ENCODE measurements around the gene KRT5. TPM values are rescaled to one million over a fixed set of nuclear protein-coding genes. Genes with fewer than 3 reads are reported as not detected.

The KRT5 gene
- total and polyA plus RNA-seq, 9 donors = 0.25 to 16.1 (median 1.4) TPM; not detected in 1

DNA sequence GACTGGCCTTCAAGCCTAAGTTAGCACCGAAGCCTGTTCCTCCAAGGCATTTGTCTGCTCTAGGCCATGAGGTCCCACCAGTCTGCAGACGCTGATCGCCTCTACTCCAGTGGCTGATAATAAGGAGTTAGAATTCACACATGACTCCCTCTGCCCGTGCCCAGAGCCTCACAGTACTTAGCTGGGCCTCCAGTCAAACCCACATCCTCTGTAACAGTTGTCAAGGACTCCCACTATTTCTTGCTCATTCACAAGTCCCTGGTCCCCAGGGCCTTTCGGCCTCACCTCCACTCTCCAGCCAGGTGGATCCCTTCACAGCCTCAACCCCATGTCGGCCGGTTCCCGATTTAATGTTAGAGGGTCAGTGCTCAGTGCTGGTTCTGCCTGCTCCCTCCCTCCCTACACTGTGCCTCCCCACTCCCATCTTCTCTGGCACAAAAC lies 6.3 kb upstream of the KRT5 start:
- Histone ChIP-seq H3K27me3 (no peaks in the 10 kb centered on the region), H3K36me3 (no peaks in the 10 kb centered on the region), H3K4me3 (no peak overlapping the region), H3K9me3 (no peaks in the 10 kb centered on the region), H3K4me1 (ENCODE audit: insufficient read depth) (no peaks in the 10 kb centered on the region), H3K27ac (no peak overlapping the region)
- WGBS, 3 donors = 40 to 51% (median 47%) methylated on average over 8 of the region's 8 CpGs
- intact Hi-C loops (cut with DNase I) = no loop called here
- no peak for DNase-seq
- TF ChIP-seq EP300 (IDR thresholded peaks at IDR 0.05) (no peak), POLR2A (IDR thresholded peaks at IDR 0.05) (no peak)
- TF ChIP-seq, protein P1, sequence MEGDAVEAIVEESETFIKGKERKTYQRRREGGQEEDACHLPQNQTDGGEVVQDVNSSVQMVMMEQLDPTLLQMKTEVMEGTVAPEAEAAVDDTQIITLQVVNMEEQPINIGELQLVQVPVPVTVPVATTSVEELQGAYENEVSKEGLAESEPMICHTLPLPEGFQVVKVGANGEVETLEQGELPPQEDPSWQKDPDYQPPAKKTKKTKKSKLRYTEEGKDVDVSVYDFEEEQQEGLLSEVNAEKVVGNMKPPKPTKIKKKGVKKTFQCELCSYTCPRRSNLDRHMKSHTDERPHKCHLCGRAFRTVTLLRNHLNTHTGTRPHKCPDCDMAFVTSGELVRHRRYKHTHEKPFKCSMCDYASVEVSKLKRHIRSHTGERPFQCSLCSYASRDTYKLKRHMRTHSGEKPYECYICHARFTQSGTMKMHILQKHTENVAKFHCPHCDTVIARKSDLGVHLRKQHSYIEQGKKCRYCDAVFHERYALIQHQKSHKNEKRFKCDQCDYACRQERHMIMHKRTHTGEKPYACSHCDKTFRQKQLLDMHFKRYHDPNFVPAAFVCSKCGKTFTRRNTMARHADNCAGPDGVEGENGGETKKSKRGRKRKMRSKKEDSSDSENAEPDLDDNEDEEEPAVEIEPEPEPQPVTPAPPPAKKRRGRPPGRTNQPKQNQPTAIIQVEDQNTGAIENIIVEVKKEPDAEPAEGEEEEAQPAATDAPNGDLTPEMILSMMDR (IDR thresholded peaks at IDR 0.05) = no peak

DNA sequence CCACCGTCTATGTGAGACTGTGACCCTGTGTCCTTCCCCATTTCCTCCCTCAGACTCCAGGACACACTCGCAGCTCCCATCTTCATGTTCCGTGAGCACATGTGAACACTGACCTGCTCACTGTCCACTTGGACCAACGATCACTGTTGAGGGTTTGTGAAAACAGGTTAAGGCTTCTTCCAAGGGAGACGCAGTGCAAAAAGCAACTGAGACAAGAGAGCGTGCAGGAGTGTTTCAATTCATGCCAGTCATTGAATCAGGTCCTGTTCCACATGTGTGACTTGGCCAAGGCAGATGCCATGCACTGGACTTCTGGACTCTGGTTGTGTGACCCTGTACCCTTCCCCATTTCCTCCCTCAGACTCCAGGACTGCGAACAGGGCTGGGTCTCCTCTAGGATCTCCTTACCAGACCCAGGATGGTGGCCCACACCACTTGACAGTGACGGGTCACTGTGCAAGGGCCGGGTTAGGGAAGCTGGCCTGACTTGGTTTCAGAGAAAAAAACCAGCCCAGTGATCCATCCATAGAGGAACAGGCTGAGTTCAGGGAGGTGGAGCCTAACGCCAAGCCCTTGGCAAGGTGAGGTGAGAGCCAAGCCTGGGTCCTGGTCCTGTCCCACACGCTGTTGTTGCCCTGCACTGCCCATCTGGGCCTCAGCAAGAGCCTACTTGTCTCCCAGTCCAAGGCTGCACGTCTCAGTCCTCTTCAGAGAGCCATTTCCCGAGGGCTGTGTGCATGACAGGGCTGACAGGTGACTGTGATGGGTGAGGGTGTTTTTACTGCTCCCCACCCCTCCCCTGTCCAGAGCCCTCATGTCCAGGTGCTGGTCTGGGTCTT lies 5.7 kb upstream of the KRT5 start:
- H3K4me3 ChIP-seq = no peak overlapping the region
- intact Hi-C loops (cut with DNase I) = no loop called here
- DNase-seq = no peak
- no peaks in the 10 kb centered on the region for H3K9me3 ChIP-seq
- TF ChIP-seq EP300 (IDR thresholded peaks at IDR 0.05) (no peak), POLR2A (IDR thresholded peaks at IDR 0.05) (no peak)
- TF ChIP-seq, protein P1 (IDR thresholded peaks at IDR 0.05) = no peak
- H3K4me1 ChIP-seq (ENCODE audit: insufficient read depth) = no peaks in the 10 kb centered on the region
- 77 to 87% (median 82%) methylated on average over 13 of the region's 13 CpGs for WGBS, 3 donors
- no peak overlapping the region for H3K27ac ChIP-seq
- no peaks in the 10 kb centered on the region for H3K36me3 ChIP-seq
- H3K27me3 ChIP-seq = no peaks in the 10 kb centered on the region

DNA sequence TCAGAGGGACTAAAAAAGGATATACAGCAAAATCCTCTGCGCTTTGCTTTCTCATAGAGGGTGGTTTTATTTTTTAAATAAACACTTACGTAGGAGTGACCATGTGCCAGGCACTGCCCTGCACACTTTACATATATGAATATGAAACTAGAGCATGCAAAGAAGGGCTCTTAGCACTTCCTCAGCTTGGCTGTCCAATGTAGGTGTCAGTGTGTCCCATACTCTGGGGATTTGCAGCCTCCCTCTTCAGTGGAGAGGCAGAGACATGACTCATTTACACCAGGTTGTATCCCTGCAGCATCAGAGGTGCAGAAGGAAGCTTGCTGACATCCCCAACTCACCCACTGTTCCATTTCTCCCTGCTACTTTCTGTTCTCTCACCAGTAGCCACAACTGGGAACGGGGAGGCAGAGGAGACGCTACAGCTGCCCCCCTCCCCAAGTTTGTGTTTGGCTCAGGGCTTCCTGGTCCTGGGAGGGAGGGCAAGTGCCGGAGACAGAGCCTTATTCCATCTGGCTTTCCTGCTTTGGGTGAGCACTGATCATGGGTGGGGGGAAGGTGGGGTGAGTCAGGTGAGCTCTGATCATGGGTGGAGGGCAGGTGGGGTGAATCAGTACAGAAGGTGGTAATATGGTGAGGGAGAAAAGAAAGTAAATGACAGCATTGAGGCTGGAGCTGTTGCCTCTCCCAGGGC lies 4.9 kb upstream of the KRT5 start:
- no peak for DNase-seq
- Histone ChIP-seq H3K9me3 (no peaks in the 10 kb centered on the region), H3K36me3 (no peaks in the 10 kb centered on the region), H3K27ac (no peak overlapping the region), H3K27me3 (no peaks in the 10 kb centered on the region), H3K4me3 (no peak overlapping the region), H3K4me1 (ENCODE audit: insufficient read depth) (no peaks in the 10 kb centered on the region)
- no peak for TF ChIP-seq POLR2A (IDR thresholded peaks at IDR 0.05)
- TF ChIP-seq EP300 (IDR thresholded peaks at IDR 0.05) = no peak
- TF ChIP-seq, protein P1 (IDR thresholded peaks at IDR 0.05) = no peak
- intact Hi-C loops (cut with DNase I) = no loop called here
- WGBS, 3 donors = 50 to 83% (median 75%) methylated on average over 5 of the region's 5 CpGs

DNA sequence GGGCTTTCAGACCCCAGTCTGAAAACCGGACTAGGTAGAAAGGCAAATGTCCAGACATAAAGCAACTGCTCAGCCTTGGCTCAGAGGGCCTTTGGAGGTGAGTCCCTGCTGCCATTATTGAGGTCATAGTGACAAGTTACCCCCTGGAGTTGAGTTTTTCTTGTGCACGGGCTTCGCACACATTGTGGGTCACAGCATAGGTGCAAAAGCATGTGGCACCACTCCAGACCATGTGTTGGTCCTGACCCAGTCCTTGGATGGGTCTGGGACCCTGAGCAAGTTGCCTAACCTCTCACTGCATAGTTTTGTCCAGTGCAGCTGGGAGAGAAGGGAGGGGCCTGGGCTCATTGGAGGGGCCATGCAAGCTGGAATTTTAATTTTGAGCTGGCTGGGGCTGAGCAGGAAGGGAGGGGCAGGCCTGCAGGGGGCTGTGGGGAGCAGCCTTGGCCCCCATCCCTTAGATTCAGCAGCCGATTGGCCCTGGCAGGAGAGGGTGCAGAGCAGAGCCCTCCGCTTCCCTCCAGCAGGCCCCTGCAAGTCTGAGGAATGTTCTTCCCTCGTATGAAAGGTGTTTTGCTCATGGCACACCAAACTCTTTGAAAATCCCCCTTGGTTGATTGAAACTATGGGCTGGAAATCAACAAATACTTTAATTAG lies 4.2 kb upstream of the KRT5 start:
- 50 to 65% (median 56%) methylated on average over 6 of the region's 6 CpGs for WGBS, 3 donors
- Histone ChIP-seq H3K4me1 (ENCODE audit: insufficient read depth) (no peaks in the 10 kb centered on the region), H3K4me3 (no peak overlapping the region), H3K27me3 (no peaks in the 10 kb centered on the region), H3K36me3 (no peaks in the 10 kb centered on the region), H3K9me3 (no peaks in the 10 kb centered on the region), H3K27ac (no peak overlapping the region)
- TF ChIP-seq POLR2A (IDR thresholded peaks at IDR 0.05) (no peak), EP300 (IDR thresholded peaks at IDR 0.05) (no peak)
- TF ChIP-seq, protein P1 (IDR thresholded peaks at IDR 0.05) = no peak
- intact Hi-C loops (cut with DNase I) = no loop called here
- DNase-seq = no peak

Data from ovary (tissue), 9 donors.